PFSK-1 (cell line): ENCODE data around the gene BEAN1.

Experiments
- FOXP2 ChIP-seq: optimal IDR thresholded peaks from 2 replicates; pipeline ENCODE3; 2011; ENCODE audit warnings: borderline replicate concordance, control low read depth, inconsistent platforms; ENCODE audit not compliant: insufficient read depth; ENCODE audit errors: extremely low read length, extremely low read depth
- POLR2AphosphoS5 ChIP-seq: IDR thresholded peaks from 2 replicates; pipeline ENCODE4 v1.6.1; 2012; ENCODE audit warnings: low read depth, mild to moderate bottlenecking, control low read depth, low read length, moderate library complexity
- REST ChIP-seq, 2 experiments: IDR thresholded peaks; 2 replicates each; pipeline versions ENCODE4 v1.6.1 to v1.8.0; 2011 to 2012; ENCODE audit warnings: low read depth in 2 of 2, low read length in 2 of 2, control low read depth in 1 of 2, inconsistent platforms in 1 of 2, mild to moderate bottlenecking in 1 of 2, moderate library complexity in 1 of 2; ENCODE audit not compliant: insufficient read depth in 1 of 2
- SIN3A ChIP-seq: IDR thresholded peaks from 2 replicates; pipeline ENCODE4 v1.6.1; 2012; ENCODE audit warnings: mild to moderate bottlenecking, low read length, moderate library complexity, borderline replicate concordance; ENCODE audit not compliant: insufficient read depth
- TAF1 ChIP-seq: IDR thresholded peaks from 2 replicates; pipeline ENCODE4 v1.6.1; 2012; ENCODE audit warnings: low read length, control low read depth, borderline replicate concordance; ENCODE audit not compliant: insufficient read depth

- TF ChIP-seq TAF1 (no peak), POLR2AphosphoS5 (no peak), FOXP2 (no peak), REST (IDR thresholded peaks at IDR 0.05; ENCODE audit: insufficient read depth in 1 of 2, low read depth in 2 of 2, low read length in 2 of 2) (no peak), SIN3A (no peak)
Observed at GRCh38 chr16:66457888-66458287, 30.8 kb downstream of the BEAN1 start.
